ENCODE measurements around the gene TTC38.

Gene TTC38

DNA sequence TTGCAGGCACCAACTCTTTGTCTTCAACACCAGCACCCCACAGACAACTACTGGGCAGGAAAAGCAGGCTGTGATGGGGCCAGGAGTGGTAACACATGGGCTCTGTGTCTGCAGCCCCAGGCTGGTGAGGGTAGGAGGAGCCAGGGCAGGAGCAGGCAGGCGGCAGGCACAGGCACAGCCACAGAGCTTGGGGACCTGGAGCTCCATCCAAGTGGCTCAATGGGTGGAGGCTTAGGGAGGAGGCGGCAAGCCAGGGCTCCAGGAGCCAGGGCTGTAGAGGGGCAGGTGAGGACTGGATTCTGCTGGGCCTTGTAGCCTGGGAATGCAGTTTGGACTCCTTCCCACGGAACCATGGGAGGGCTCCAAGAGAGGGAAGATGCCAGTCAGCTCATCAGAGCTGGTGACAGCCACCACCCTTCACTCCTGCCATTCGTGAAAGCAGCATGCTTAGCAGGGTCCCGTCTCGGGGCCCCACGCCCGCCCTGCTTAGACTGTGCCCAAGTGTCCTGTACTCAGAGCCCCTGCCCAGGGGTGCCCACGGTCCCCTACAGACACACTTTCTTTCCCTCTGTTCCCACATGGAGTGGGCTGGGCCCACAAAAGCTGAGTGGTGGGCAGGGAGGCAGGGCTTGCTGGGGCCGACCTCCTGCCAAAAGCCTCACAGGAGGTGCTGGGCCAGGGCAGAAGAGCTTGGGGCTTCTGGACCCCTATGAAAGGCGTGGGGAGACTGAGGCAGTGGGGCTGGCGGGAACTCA is 12.4 kb downstream of the TTC38 start:
- DNase-seq: no peak

DNA sequence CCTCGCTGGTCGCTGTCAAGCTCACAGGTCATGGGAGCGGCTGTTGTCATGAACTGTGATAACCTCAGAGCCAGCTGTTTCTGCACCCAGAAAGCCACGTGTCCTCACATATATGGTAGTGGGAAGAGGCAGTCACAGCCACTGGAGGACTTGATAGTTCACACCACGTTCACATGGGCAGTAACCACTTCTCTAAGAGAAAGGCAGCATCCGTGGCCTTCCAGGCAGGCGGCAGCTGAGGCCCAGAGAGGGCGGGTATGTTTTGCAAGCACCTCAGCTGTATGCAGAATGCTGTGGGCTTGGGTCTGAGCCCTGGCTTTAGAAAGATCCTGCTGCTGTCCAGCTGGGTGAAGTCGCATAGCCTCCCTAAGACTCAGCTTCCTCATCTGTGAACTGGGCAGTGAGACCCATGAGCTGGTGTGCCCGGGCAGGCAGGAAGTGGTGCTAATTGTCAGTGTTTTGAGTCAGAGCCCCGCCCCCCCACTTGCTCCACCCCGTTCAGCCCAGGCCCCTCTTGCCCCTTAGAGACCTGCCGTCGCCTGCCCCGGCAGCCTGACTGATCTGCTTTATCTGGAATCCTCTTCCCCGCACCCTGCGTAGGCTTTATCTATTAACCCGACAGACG is 13.3 kb downstream of the TTC38 start:
- DNase-seq: no peak

DNA sequence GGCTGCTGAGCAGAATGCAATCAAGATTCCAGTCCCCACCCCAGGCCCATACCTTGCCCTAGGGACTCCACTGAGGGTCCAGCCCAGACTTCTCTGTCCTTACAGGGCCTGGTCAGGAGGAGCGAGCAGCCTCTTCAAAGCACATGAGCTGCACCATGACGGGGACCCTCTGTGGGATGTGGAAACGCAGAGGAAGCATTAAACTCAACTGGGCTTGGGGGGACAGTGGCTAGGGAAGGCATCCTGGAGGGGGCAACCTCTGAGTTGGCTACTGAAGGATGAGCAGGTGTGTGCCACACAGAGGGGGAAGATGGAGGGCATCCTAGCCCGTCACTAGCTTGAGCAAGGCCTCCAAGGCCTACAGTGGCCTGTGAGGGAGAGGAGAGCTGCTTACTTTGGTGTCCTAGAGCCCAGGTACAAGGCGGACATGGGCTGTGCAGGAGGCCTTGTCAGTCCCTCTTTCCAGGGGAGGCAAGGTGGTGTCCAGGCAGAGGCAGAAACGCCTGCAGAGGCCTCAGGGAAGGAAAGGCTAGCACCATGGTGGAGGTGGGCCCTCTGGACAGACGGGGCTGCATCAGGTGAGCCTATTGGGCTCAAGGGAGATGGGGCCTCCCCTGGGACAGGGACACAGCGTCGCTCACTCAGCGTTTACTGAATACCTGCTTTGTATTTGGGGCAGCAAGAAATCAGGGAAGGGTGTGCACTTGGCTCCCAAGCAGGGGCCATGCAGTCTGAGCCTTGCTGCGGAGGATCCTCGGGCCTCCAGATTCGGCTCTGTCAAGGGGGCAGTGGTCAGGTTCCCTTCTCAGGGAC is 14.3 kb downstream of the TTC38 start:
- DNase-seq: no peak

DNA sequence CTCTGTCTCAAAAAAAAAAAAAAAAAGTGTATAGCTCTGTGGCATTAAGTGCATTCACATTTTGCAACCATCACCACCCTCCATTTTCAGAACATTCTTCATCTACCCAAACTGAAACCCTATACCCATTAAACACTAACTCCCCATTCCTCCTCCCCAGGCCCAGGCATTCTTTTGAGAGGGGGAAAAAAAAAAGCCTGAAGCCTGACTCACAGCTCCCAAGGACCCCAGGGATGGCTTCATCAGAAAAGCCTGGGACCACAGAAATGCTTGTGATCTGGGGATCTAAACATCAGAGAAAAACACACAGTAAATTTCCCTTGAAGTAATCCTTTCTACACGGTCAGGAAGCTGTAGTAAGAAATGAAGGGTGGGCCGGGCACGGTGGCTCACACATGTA is 18.2 kb downstream of the TTC38 start:
- DNase-seq: no peak

DNA sequence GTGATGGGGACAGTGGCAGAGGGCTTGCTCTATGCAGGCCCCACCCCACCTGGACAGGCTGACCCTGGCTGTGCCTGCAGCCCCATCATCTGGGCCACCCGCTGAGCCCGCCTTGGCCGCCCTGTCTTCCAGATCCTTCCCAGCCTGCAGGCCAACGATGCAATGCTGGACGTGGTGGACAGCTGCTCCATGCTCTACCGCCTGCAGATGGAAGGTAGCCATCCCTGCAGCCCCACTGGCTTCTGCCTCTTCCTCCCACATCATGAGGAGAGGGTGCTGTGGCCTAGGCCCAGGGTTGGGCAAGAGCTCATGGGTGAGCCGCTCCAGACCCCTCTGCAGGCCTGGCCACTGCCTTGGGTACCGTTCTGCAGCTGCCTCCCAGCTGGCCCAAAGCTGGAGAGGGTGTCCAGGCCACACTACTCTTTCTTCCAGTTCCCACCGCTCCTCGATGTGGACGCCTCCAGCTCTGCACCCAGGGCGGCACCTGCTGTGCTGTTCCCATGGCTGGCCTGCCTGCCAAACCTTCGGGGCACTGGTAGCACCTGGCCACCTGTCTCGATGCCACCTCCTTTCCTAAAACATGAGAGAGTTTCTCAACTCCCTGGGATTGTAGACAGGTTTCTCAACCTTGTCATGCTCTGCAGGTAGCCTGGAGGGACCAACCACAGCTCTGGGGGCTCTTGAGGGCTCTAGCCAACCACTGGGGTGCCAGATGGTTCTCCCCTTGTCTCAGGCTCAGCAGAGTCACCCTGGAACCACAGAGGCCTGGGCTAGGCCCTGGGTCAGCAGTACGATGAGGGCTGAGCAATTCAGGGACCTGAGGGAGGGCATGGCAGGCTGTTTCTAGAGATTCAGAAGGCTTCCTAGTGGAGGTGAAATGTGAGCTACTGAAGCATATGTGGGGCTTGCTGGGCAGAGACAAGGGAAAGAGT is 19.4 kb downstream of the TTC38 start:
- no peak for DNase-seq

DNA sequence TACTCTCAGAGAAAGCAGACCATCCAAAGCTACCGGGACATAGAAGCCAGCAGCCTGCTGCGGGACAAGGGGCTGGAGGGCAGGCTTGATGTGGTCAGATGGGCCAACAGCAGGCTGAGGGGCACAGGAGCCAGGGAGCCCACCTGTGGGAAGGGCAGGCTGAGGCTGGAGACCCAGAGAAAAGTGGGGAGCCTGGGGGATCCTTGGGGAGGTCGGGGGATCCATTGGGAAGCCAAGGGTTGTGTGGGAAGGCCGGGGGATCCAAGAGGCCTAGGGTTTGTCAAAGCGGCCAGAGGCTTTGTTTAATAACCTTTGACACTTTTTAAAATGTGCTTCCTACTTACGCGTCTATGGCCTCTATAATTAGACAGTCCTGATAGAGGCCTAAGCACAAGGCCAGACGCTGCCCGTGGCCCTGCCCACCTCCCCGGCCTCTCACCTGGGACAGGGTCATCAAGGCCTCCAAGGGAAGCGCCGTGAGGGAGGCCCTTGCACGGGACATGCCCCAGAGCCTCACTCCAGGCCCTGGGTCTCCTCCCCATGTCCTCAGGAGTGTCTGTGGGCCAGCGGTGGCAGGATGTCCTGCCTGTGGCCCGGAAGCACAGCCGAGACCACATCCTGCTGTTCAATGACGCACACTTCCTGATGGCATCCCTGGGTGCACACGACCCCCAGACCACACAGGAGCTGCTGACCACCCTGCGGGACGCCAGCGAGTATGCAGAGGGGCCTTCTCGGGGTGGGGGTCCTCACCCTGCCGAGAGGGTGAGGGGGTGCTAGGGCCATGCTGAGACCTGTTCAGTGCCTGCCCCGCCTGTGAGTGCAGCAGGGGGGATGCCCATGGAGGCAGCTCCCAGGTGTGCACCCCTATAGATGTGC is 20.3 kb downstream of the TTC38 start:
- DNase-seq: no peak

DNA sequence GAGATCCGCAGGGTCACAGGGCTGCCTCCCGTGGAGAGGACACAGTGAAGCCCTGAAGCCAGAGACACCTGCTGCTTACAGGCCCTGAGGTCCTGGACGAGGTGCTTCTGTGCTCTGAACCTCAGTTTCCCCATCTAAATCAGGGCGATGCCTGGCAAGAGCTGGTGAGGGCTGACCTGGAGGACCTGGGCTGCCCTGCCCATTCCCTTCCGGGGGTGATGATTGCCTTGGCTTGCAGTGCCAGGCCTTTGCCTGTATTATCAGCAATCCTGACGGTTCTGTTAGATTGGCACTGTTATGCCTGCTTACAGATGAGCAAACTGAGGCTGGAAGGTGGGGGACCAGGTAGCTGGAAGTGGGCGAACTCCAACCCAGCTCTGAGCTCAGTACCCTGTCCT is 21.0 kb downstream of the TTC38 start:
- DNase-seq: no peak

DNA sequence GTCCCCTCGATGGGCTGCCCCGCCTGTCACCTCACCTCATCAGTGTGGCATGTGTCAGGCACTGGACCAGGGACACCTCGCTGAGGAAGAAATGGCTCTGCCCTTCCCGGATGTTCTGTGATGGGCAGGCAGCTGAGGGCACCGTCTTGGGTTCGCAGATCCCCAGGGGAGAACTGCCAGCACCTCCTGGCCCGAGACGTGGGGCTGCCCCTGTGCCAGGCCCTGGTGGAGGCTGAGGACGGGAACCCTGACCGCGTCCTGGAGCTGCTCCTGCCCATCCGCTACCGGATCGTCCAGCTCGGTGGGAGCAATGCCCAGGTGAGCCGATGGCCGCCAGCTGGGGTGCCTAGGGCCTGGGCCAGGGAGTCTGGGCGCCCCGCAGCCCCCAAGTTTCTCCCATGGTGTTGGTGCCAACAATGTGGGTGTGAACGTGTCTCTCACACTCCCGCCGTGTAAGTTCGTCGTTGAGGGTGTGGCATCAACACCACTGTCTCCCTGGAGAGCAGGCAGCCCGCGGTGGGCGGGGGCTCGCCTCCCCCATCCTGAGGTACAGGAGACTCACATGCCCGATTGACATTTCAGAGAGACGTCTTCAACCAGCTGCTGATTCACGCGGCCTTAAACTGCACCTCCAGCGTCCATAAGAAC is 21.6 kb downstream of the TTC38 start:
- DNase-seq: no peak

DNA sequence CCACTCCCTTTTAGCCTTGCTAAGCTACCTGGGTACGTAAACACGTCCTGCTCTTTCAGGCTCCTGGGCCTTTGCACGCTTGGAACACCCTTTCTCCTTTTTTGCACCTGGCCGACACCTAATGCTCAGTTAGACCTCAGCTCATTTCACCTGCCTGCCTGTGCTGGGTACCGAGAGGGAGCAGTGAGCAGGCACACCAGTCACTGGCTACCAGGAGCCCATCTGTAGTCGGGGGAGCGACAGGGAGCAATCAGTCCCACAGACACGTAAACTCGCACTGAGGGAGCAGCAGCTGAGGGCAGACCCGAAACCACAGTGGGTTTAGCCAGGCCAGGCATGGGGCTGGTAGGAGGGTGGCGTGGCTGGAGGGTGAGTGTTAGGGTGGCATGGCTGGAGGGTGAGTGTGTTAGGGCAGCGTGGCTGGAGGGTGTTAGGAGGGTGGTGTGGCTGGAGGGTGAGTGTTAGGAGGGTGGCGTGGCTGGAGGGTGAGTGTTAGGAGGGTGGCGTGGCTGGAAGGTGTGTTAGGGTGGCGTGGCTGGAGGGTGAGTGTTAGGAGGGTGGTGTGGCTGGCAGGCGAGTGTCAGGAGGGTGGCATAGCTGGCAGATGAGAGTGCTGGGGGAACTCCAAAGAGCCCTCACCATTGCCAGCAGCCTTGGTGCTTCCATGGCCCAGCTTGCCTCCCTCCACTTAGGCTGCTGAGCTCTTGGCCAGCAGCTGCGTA is 22.5 kb downstream of the TTC38 start:
- DNase-seq: no peak

DNA sequence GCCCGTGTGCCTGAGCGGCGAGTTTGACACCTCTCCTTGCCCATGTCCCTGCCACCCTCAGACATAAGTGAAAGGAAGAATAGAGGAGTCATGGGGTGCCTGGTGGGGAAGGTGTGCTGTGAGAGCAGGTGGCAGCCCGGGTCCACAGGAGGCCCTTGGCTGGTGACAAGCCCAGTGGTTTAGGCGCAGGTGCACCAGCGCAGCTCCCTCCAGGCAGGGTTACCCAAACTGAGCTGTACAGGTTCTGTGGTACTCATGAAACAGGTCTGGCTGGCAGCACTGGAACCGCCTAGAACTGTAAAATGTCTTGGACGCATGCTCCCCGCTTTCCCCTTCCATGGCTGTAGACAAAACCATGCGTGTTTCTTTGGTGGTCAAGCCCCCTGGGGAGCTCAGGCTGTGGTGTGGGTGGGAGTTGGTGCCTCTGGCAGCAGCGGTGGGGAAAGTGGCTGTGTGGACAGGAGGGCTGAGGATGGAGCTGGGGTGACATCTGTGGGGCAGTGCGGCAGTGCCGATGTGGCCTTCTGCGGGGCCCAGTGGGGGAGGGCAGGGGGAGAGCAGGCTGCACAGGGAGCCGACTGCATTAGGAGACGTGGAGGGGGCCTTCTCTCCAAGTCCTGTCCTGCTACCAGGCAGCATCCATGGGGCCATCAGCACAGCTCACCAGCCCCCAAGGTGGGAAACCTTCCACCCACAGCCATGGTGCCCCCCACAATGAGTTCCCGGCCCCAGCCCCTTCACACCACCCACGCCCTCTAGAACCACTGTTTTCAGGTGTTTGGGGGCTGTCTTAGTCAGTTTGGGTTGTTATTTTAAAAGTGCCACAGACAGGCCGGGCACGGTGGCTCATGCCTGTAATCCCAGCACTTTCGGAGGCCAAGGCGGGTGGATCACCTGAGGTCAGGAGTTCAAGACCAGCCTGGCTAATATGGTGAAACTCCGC is 23.3 kb downstream of the TTC38 start:
- no peak for DNase-seq

DNA sequence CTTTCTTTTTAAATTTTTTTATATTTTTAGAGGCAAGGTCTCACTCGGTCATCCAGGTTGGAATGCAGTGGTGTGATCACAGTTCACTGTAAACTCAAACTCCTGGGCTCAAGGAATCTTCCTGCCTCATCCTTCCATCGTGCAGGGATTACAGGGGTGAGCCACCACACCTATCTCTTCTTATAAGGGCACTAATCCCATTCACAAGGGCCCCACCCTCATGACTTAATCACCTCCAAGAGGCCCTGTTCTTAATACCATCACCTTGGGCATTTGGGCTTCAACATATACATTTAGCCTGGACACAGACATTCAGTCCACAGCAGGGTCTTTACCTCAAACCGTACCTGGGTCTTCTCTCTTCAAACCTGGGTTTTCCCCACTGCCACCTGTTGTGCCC is 24.4 kb downstream of the TTC38 start:
- no peak for DNase-seq

DNA sequence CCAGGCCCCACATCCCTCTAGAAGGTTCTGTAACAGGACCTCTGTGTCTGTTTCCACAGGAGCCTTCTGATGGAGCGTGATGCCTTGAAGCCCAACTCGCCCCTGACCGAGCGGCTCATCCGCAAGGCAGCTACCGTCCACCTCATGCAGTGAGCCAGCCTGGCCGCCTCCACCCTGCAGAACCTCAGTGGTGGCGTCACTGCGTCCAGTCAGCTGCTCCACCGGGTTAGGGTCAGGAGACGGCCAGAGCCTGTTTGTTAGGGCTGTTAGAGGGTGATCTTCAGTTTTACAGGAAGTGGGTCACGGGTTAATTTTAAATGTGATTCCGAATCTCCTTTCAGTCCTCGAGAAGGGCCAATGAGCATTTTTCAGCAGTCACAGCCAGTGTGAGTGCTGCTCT is 24.9 kb downstream of the TTC38 start:
- DNase-seq: no peak

DNA sequence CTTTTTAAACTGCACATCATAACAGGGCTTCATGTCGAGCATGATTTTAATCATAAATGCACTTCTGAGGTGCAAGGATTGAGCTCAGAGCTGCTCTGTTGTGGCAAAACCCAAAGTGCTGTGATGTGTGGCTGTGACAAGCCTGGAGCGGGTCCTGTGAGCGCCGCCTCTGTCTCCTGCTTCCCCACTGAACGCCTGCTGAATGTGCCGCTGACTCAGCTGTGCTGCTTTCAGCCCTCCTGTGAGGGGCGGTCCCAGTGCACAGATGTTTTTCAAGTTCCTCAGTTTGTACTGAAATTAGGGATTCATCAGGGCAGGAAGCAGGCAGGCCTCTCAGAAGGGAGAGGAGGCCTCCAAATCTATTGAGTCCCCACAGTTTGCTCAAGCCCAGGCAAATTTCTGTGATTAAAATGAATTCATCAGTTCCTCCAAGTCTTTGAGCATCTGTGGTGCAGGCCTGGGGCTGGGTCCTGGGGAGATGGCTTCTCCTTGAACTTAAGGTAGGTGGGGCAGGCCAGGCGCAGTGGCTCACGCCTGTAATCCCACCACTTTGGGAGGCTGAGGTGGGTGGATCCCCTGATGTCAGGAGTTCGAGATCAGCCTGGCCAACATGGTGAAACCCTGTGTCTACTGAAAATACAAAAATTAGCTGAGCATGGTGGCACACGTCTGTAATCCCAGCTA is 25.9 kb downstream of the TTC38 start:
- no peak for DNase-seq

DNA sequence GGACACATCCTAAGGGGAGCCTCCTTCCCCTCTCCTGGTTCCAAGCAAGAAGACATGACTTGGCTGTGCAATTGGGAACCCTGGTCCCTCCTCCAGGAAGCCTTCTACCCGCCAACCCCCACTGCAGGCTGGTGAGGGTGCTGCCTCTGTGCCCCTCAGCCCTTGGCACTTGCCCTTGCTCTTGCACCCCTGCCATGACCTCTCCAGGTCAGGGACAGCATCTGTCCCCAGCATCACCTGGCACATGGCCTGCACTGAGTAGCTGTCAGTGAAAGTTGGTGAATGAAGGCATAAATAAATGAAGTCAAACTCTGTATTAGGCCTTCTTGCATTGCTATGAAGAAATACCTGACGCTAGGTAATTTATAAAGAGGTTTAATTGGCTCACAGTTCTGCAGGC is 27.0 kb downstream of the TTC38 start:
- DNase-seq: no peak

DNA sequence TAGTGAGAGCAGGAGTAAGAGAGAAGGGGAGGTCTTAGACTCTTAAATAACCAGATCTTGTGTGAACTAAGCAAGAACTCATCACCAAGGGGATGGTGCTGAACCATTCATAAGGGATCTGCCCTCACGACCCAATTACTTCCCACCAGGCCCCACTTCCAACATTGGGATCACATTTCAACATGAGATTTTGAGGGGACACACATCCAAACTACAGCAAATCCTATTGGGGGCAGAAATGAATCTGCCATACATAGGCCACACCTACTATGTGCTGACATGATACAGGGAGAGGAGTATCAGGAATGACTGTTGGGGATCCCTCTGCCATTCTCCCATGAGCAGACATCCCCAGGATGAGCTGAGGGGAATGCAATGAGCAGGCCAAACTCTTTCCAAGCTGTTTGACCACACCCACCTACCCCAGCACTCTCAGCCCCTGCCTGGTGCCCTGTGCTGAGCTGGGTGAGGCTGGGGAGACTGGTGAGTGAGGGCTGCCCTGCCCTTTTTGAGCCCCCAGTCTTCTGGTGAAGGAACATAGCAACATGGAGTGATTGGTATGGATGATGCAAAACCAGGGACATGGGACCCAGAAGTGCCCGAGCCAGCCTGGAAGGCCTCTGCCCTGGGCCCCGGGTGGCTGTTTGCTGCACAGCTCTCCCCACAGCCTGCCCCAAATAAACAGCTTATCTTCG is 27.6 kb downstream of the TTC38 start:
- DNase-seq: no peak

DNA sequence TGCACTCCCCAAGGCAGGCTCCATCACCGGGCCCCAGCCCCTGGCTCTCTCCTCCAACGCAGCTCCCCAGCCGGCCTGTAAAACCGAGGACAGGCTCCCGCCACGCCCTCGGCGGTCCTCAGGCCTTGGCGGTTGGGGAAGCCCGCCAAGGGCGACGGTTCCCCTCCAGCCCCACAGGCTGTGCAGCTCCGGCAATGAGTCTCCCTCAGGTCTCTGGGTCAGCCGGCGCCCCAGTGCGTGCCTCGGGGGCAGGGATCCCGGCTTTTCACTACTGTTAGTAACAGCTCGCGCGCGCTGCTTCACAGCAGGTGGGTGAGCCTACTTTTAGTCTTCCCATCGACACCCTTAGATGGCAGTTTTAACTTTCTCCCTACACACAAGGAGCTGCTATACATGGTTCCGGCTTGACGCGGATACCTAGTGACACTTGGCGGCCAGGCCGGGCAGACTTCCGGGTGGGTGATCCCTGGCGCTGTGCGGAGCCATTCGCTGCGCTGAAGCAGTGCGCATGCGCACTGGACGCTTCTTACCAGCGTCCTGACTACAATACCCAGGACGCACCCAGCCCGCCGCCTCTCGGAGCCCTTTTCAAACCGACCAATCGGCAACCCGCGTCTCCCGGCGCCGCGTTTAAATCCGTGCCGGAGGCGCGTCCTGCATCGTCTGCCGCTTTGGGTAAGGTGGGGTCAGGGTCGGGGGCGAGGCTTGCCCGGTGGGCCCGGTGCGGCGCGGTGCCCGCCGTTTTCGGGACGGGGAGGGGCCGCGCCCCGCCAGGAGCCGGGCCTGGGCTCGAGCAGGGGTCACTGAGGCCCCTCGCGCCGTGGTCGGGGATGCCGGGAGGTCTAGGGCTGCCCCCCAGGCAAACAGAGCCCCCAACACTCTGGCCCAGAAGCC is 28.7 kb downstream of the TTC38 start, which contains the start of gene GTSE1:
Gene GTSE1, plus strand, starts transcription at position 614 of the 894 bp plus-strand sequence. CDS start 531 bp downstream, outside the sequence.
- DNase-seq: peak; percentile 72
